Endometrium (tissue), 2 donors: ENCODE results near the gene PLA2G12B.
"Not testable (repeated sequence)": the region's sequence is repeated elsewhere in the genome, so short reads cannot be mapped to it uniquely, and the experiment has no call there.

Source experiments
- FAIRE-seq: peaks from 2 replicates; lab custom pipeline; 2012; peaks lifted over from hg19 to GRCh38; lab: Jason Lieb, UNC
- donor health status: control.
- donor health status: control.

PLA2G12B gene

DNA sequence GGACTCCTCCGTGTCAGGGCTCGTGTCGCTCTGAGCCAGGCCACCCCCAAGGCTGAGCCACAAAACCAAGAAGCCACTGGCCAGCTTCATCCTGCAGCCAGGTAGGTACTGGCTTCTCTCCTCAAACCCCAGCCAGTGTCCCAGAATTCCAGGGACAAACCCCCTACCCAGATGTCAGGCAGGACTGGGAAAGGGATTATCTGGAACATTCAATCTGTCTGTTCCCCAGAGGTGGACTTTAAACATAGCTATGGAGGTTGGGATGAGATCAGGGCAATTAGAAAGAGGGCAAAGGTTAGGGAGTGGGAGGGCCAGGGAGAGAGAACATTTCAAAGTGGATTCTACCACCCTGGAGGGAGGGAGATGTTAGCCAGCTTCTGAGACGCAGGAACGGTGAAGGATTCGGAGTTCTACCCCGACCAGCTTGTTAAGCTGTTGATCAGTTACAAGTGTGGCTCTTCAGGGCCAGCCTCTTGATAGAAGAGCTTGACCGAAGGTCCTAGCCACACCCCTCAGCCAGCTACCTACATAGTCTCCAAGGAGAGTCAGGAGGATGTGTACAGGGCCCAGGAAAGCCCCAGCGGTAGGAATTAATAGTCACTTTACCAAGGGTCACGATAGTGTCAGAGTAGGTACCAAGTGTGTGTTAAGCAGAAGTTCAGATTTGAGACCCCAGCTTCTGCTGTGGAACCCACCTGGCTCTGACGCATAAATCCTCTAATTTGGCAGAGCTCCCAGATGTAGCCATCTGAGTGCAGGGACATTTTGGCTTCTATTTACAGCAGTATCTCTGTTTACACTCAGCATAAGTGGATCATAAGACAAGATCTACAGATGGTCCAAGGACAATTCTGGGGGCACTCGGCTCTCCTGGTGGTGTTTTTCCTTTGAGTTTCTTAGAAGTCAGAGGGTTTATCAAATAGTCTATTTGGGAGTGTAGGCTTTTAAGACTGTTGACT, at the start of gene PLA2G12B:
Gene PLA2G12B, minus strand, starts transcription at position 211 of the 959 bp plus-strand sequence. Its CDS starts 121 bp downstream, at position 90.
- no peak for FAIRE-seq

DNA sequence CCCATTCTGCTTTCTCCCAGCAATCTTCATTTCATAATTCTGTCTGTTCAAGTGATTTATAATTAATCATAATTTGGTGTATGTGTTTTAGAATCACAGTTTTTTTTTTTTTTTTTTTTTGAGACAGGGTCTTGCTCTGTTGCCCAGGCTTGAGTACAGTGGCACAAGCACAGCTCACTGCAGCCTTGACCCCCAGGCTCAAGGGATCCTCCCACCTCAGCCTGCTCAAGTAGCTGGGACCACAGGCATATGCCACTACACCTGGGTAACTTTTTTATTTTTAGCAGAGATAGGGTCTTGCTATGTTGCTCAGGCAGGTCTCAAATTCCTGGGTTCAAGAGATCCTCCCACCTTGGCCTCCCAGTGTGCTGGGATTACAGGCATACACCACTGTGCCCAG, 49.2 kb upstream of the PLA2G12B start:
- no peak for FAIRE-seq

GRCh38 chr10:73000973-73001372, 46.4 kb upstream of the PLA2G12B start:
- no peak for FAIRE-seq

GRCh38 chr10:72997099-72997498, 42.5 kb upstream of the PLA2G12B start:
- FAIRE-seq, result no peak

GRCh38 chr10:72995459-72995858, 40.9 kb upstream of the PLA2G12B start:
- FAIRE-seq, result not testable (repeated sequence)

DNA sequence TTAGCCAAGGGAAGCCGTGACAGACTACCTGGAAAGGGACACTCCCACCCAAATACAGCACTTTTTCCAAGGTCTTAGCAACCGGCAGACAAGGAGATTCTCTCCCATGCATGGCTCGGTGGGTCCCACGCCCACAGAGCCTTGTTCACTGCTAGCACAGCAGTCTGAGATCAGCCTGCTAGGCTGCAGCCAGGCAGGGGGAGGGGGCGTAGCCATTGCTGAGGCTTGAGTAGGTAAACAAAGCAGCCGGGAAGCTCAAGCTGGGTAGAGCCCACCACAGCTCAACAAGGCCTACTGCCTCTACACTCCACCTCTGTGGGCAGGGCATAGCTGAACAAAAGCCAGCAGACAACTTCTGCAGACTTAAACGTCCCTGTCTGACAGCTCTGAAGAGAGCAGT, 35.2 kb upstream of the PLA2G12B start:
- not testable (repeated sequence) for FAIRE-seq

GRCh38 chr10:72984618-72985017, 30.0 kb upstream of the PLA2G12B start:
- FAIRE-seq, result not testable (repeated sequence)

- no peak for FAIRE-seq
Measured at GRCh38 chr10:72981882-72982529, 27.4 kb upstream of the PLA2G12B start.

- no peak for FAIRE-seq
Measured at GRCh38 chr10:72981028-72981881, 26.6 kb upstream of the PLA2G12B start.

DNA sequence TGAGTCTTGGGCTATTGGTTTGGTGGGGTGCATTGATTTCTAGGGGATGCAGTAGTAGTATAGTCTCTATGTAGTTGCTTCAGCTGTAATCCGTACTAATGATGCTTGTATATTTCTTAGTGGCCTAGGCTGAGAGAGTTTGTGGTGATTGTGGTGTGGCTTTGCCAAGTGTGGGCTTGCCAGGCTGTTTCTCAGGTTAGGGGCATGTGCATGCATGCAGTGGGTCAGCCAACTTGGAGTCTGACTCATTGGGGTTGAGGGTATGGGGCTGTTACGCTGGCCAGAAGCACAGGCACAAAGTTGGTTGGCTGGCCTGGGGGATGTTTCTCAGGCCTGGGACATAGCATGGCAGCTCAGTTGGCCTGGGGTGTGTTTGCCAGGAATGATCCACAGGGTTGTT, 25.7 kb upstream of the PLA2G12B start:
- no peak for FAIRE-seq

GRCh38 chr10:72979709-72980108, 25.1 kb upstream of the PLA2G12B start:
- no peak for FAIRE-seq

DNA sequence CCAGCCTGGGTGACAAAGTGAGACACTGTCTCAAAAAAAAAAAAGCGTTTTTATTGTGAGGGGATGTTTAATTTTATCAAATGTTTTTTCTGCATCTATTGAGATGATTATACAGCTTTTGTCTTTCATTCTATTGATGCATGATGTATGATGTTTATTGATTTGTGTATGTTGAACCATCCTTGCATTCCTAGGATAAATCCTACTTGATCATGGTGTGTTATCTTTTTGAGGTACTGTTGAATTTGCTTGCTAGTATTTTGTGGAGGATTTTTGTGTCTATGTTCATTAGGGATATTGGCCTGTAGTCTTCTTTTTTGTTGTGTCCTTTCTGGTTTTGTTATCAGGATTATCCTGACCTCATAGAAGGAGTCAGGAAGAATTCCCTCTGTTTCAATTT, 22.3 kb upstream of the PLA2G12B start:
- no peak for FAIRE-seq

DNA sequence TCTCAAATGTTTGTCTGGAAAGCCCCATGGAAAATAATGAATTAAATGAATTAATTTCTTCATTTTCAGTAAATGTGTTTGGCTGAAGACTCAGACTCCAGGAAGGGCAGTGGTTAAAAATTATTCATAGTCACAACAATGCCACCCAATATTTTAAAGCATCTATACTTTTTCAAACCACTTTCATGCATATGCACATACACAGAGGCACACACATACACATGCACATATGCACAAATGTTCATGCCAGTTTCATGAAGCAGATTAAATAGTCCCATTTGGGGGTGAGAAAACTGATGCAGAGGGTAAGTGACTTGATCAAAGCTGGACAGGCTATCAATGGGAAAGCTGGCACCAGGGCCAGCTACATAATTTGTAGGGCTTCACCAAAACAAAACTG, 1.4 kb upstream of the PLA2G12B start:
- FAIRE-seq, result no peak

DNA sequence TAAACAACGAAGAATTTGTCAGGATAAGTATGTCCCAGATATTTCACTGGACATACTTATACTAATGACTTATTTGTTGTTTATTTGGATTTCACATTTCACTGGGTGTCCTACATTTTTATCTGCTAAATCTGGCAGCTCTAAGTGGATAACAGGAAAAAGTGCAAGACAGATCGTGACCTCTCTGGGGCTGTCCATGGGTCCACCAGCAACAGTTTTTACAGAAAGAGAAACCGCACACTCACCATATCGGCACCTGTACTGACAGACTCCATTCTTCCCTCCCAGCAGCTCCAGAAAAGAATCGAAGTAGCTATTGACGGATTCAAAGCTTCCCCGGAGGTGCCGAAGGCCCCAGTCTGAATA, 393 bp downstream of the PLA2G12B start:
- no peak for FAIRE-seq

GRCh38 chr10:72953687-72954086, 919 bp downstream of the PLA2G12B start:
- FAIRE-seq, result no peak

GRCh38 chr10:72952642-72953158, 1.9 kb downstream of the PLA2G12B start:
- no peak for FAIRE-seq

DNA sequence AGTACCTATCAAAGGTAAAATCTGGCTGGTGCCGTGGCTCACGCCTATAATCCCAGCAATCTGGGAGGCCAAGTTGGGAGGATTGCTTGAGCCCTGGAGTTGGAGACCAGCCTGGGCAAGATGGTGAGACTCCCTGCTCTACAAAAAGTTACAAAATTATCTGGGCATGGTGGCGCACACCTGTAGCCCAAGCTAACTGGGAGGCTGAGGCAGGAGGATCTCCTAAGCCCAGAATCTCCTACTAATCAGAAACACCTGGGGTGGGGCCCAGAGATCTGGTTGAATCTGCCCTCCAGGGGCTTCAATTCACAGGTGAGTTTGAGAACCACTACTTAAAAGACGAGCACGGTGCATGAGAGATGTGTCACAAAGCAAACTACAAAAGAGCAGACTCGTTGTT, 2.4 kb downstream of the PLA2G12B start:
- FAIRE-seq, result no peak

DNA sequence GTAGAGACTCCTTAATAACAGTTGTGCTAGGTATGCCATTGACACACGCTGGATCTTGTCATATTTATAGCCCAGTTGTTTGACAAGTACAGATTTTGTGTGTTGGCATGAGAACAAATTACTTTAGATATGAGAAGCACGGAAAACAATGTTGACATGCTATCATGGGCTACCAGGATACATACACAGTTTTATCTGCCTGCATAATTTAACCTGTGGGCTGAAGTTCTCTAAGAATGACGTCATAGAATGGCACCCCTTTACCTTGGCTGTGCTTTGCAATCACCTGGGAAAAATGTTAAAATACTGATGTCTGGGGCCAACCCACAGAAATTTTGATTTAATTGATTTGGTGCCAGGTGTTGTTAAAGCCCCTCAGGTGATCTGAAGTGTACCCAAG, 2.8 kb downstream of the PLA2G12B start:
- no peak for FAIRE-seq

DNA sequence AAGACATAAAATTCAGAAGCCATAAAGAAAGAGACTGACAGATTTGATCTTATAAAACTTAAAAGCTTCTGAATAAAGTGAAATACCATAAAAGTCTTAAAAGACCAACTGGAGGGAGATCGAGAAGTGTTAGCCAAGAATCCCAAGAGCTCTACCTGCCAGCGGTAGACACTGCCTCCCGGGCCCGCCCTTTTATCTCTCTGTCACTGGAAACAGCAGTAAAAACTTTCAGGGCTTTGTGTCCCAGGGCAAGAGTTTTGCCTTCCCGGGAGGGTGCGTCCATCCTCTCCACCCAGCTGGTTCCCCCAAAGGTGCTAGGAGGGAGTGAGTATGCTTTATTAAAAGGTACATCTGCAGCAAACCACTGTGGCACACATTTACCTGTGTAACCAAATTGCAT, 5.8 kb downstream of the PLA2G12B start:
- FAIRE-seq, result no peak

DNA sequence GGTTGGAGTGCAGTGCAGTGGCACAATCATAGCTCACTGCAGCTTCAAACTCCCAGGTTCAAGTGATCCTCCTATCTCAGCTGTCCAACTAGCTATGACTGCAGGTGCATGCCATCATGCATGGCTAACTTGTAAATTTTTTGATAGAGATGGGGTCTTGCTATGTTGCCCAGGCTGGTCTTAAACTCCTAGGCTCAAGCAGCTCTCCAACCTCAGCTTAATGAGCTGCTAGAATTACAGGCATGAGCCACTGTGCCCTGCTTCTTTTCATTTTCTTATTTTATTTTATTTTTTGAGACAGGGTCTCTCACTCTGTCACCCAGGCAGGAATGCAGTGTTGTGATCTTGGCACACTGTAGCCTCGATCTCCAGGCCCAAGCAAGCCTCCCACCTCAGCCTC, 7.6 kb downstream of the PLA2G12B start:
- no peak for FAIRE-seq

DNA sequence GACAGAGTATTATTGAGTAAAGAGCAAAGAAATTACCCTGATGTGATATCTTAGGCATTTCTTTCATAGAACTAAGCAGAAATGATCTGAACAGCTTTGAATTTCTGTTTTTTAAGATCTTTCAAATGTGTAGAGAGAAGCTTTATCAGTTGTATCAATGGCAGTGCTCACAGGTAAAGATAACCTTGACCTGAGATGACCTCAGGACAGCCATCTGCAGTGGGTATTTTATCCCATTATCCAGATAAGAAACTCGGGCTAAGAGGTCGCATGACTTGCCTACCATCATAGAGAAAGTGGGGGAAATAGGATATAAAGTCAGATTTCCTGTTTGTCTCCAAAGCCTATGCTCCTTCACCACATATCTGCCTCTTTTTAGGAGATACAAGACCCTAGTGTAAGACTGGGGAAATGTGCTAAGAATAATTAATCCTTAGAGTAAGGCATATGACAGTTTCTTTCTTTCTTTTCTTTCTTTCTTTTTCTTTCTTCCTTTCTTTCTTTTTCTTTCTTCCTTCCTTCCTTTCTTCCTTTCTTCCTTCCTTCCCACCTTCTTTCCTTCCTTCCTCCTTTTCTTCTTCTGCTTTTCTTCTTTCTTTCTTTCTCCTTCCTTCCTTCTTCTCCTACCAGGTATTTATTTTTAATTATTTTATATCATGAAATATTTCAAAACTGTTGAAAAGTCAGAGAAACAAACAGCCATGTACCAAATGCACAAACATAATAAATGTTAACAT, 10.9 kb downstream of the PLA2G12B start:
- FAIRE-seq, result no peak

DNA sequence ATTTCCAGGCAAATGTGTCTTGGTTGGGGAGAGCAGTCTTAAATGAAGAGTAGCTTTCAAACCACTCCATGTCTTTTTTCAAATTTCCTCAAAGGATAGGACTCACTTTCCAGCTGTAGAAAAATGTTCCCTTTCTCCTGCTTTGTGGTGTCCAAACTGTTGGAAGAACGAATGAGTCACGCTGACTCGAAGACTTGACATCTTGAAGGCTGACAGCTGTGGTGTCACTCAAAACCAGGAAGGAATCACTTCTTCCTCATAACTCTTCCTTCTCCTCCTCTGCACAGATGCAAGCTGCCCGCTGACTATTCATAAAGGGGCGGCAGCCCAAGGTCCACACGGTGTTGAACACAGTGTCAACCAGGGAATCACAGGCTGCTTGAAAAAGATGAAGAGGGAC, 19.2 kb downstream of the PLA2G12B start:
- FAIRE-seq, result no peak
